Gastroesophageal sphincter (tissue), 4 donors: ENCODE results near the gene SEMA4D. TPM values are rescaled to one million over a fixed set of nuclear protein-coding genes. Genes with fewer than 3 reads are reported as not detected.

Experiments
- ATAC-seq: fragments of 150-250 bp; one replicate; pipeline ENCODE4 v1.9.1; 2016; ENCODE audit warnings: mild to moderate bottlenecking, moderate library complexity
- H3K27ac ChIP-seq, 4 donors: fragments of 200-600 bp; sonication (generic) in 3 of 4; 1 replicate in 3 of 4; 2 replicates in 1 of 4; pipeline ENCODE4 v1.5.1; 2016 to 2019
- H3K27me3 ChIP-seq: fragments of 200-600 bp; sonication (generic); one replicate; pipeline ENCODE4 v1.5.1; 2019
- H3K36me3 ChIP-seq, 2 donors: fragments of 200-600 bp; sonication (generic); one replicate each; pipeline ENCODE4 v1.5.1; 2019; ENCODE audit warnings: control low read depth in 1 of 2
- H3K4me1 ChIP-seq, 3 donors: fragments of 200-600 bp; sonication (generic); 1 replicate in 2 of 3; 2 replicates in 1 of 3; pipeline ENCODE4 v1.5.1; 2016 to 2019; ENCODE audit warnings: control low read depth in 2 of 3
- H3K4me3 ChIP-seq, 2 donors: fragments of 200-600 bp; sonication (generic); one replicate each; pipeline ENCODE4 v1.5.1; 2019; ENCODE audit warnings: mild to moderate bottlenecking in 1 of 2, moderate library complexity in 1 of 2
- H3K9me3 ChIP-seq, 3 donors: fragments of 200-600 bp; sonication (generic); one replicate each; pipeline ENCODE4 v1.5.1; 2017 to 2019; ENCODE audit warnings: control low read depth in 2 of 3
- CTCF ChIP-seq, 4 experiments: fragments of 200-600 bp in 2 of 4; fragments of 450-650 bp in 2 of 4; sonication (generic) in 1 of 4; IDR thresholded peaks; one replicate each; pipeline ENCODE4 v1.5.1; 2017 to 2019; ENCODE audit warnings: antibody characterized with exemption in 4 of 4, mild to moderate bottlenecking in 2 of 4, moderate library complexity in 2 of 4
- EP300 ChIP-seq: sonication (generic); formaldehyde crosslinking; IDR thresholded peaks from one replicate; pipeline ENCODE4 v1.6.1; 2017; ENCODE audit warnings: antibody characterized with exemption, mild to moderate bottlenecking
- POLR2A ChIP-seq, 2 donors: fragments of 450-650 bp; IDR thresholded peaks; one replicate each; pipeline ENCODE4 v1.6.1; 2017; ENCODE audit warnings: antibody characterized with exemption in 2 of 2, mild to moderate bottlenecking in 2 of 2, moderate library complexity in 1 of 2
- POLR2AphosphoS5 ChIP-seq: sonication (generic); formaldehyde crosslinking; IDR thresholded peaks from one replicate; pipeline ENCODE4 v1.6.1; 2017; ENCODE audit warnings: antibody characterized with exemption
- WGBS, 2 donors: methylation state at CpG; one replicate each; pipeline ENCODE4 v1.1.5; 2018; ENCODE audit warnings: low coverage in 1 of 2; 5-methylcytosine and 5-hydroxymethylcytosine counted together
- total RNA-seq, 4 donors: library from RNA; depleted of rRNA; stranded (reverse); fragments of >200 nt; gene quantifications; one replicate each; pipeline ENCODE4 v1.1.0, GENCODE V29; 2016

The SEMA4D gene
- total RNA-seq, 4 donors from 2014 or later = 4.4 to 12.0 (median 6.5) TPM

- ATAC-seq = no peak
- H3K36me3 ChIP-seq = no peaks in the 10 kb centered on the region
- WGBS, 2 donors = 82 to 85% methylated on average over 3 to 4 of the region's 5 CpGs
- TF ChIP-seq CTCF (IDR thresholded peaks at IDR 0.05) = no peak
- no peak for TF ChIP-seq EP300
- TF ChIP-seq POLR2A (IDR thresholded peaks at IDR 0.05) = no peak
- TF ChIP-seq POLR2AphosphoS5 = no peak
- no peaks in the 10 kb centered on the region for H3K4me1 ChIP-seq
- no peak overlapping the region for H3K27ac ChIP-seq
- H3K27me3 ChIP-seq = no peaks in the 10 kb centered on the region
- peaks cover 0 to under 1% (median 0%) of the 10 kb centered on the region in 3 donors for H3K9me3 ChIP-seq
- no peak overlapping the region for H3K4me3 ChIP-seq
Observed at GRCh38 chr9:89412541-89412940, 85.4 kb downstream of the SEMA4D start.

GRCh38 chr9:89411759-89412158 lies 86.2 kb downstream of the SEMA4D start:
- Histone ChIP-seq H3K4me3 (no peak overlapping the region), H3K36me3 (no peaks in the 10 kb centered on the region), H3K9me3 (peaks cover 0 to 7% (median 0%) of the 10 kb centered on the region in 3 donors), H3K27me3 (no peaks in the 10 kb centered on the region), H3K4me1 (no peaks in the 10 kb centered on the region), H3K27ac (no peak overlapping the region)
- WGBS, 2 donors = 88 to 100% methylated on average over 3 to 5 of the region's 6 CpGs
- TF ChIP-seq POLR2AphosphoS5 (no peak), CTCF (IDR thresholded peaks at IDR 0.05) (no peak), POLR2A (IDR thresholded peaks at IDR 0.05) (no peak), EP300 (no peak)
- no peak for ATAC-seq

GRCh38 chr9:89410641-89411350 lies 87.1 kb downstream of the SEMA4D start:
- 73 to 79% methylated on average over 5 to 6 of the region's 7 CpGs for WGBS, 2 donors
- no peak for ATAC-seq
- Histone ChIP-seq H3K4me3 (no peak overlapping the region), H3K27me3 (no peaks in the 10 kb centered on the region), H3K4me1 (peaks cover 0 to 5% (median 0%) of the 10 kb centered on the region in 3 donors), H3K9me3 (peaks cover 0 to 7% (median 0%) of the 10 kb centered on the region in 3 donors), H3K36me3 (no peaks in the 10 kb centered on the region), H3K27ac (no peak overlapping the region)
- no peak for TF ChIP-seq CTCF (IDR thresholded peaks at IDR 0.05)
- no peak for TF ChIP-seq EP300
- no peak for TF ChIP-seq POLR2AphosphoS5
- no peak for TF ChIP-seq POLR2A (IDR thresholded peaks at IDR 0.05)

- peaks cover 0 to 8% of the 10 kb centered on the region in 2 donors for H3K36me3 ChIP-seq
- no peak for ATAC-seq
- H3K27ac ChIP-seq = no peak overlapping the region
- 80 to 83% methylated on average over 6 of the region's 8 CpGs for WGBS, 2 donors
- H3K27me3 ChIP-seq = no peaks in the 10 kb centered on the region
- peaks cover 0 to 7% (median 0%) of the 10 kb centered on the region in 3 donors for H3K9me3 ChIP-seq
- peaks cover 0 to 5% (median 0%) of the 10 kb centered on the region in 3 donors for H3K4me1 ChIP-seq
- no peak overlapping the region for H3K4me3 ChIP-seq
- no peak for TF ChIP-seq POLR2A (IDR thresholded peaks at IDR 0.05)
- no peak for TF ChIP-seq POLR2AphosphoS5
- no peak for TF ChIP-seq EP300
Observed at GRCh38 chr9:89410022-89410421, 87.9 kb downstream of the SEMA4D start.

- 79 to 90% methylated on average over 2 to 4 of the region's 4 CpGs for WGBS, 2 donors
- Histone ChIP-seq H3K36me3 (peaks cover 0 to 9% of the 10 kb centered on the region in 2 donors), H3K27me3 (no peaks in the 10 kb centered on the region), H3K27ac (no peak overlapping the region), H3K4me3 (no peak overlapping the region), H3K9me3 (peaks cover 0 to 7% (median 0%) of the 10 kb centered on the region in 3 donors), H3K4me1 (peaks cover 0 to 5% (median 0%) of the 10 kb centered on the region in 3 donors)
- no peak for ATAC-seq
- TF ChIP-seq EP300 = no peak
- TF ChIP-seq POLR2AphosphoS5 = no peak
- no peak for TF ChIP-seq POLR2A (IDR thresholded peaks at IDR 0.05)
- TF ChIP-seq CTCF (IDR thresholded peaks at IDR 0.05) = no peak
Observed at GRCh38 chr9:89409466-89409865, 88.4 kb downstream of the SEMA4D start.
